A673 (cell line): ENCODE measurements around the gene SPDL1. TPM values are rescaled to one million over a fixed set of nuclear protein-coding genes. Genes with fewer than 3 reads are reported as not detected.

Source experiments
- BruUV-seq: library from RNA; stranded (reverse); fragments of 400-500 nt; replicated peaks from 2 replicates; lab custom pipeline; 2021; lab: Mats Ljungman, UMichigan
- CTCF ChIA-PET: fragments of 300-600 bp; sonication (Branson Sonifier 250); formaldehyde crosslinking; loops from one replicate; lab custom pipeline; 2022; ENCODE audit warnings: antibody characterized with exemption; lab: Charles Lee
- POLR2A ChIA-PET: fragments of 300-600 bp; sonication (Branson Sonifier 250); formaldehyde crosslinking; loops from one replicate; lab custom pipeline; 2022; ENCODE audit warnings: antibody characterized with exemption; ENCODE audit not compliant: low non-redundant PET; lab: Charles Lee
- DNase-seq: peaks from one replicate; pipeline ENCODE4 v3.0.0-alpha.2; 2015; ENCODE audit warnings: low spot score
- H3K27ac ChIP-seq: fragments of 200-600 bp; sonication (generic); 2 replicates; pipeline ENCODE4 v1.5.1; 2016; ENCODE audit warnings: mixed run types, low read depth, mild to moderate bottlenecking, mixed read lengths, antibody characterized with exemption, low read length; ENCODE audit not compliant: poor library complexity, severe bottlenecking
- H3K27me3 ChIP-seq: fragments of 200-600 bp; sonication (generic); replicated peaks from 2 replicates; pipeline ENCODE4 v1.6.1; 2017; ENCODE audit warnings: mixed run types, low read depth, mild to moderate bottlenecking, mixed read lengths, antibody characterized with exemption, low read length; ENCODE audit not compliant: insufficient read depth, poor library complexity
- H3K36me3 ChIP-seq: fragments of 200-600 bp; sonication (generic); 2 replicates; pipeline ENCODE4 v1.6.1; 2016; ENCODE audit warnings: mixed run types, mild to moderate bottlenecking, mixed read lengths, antibody characterized with exemption, low read length; ENCODE audit not compliant: insufficient read depth, poor library complexity, severe bottlenecking
- H3K4me1 ChIP-seq: fragments of 200-600 bp; sonication (generic); 2 replicates; pipeline ENCODE4 v1.6.1; 2017; ENCODE audit warnings: mixed run types, mild to moderate bottlenecking, mixed read lengths, antibody characterized with exemption, low read length; ENCODE audit not compliant: insufficient read depth, poor library complexity, severe bottlenecking
- H3K4me3 ChIP-seq: fragments of 200-600 bp; sonication (generic); 2 replicates; pipeline ENCODE4 v1.5.1; 2016; ENCODE audit warnings: low read depth, mixed run types, mild to moderate bottlenecking, mixed read lengths, low read length; ENCODE audit not compliant: poor library complexity, severe bottlenecking
- H3K9me3 ChIP-seq: fragments of 200-600 bp; sonication (generic); 2 replicates; pipeline ENCODE4 v1.6.1; 2016; ENCODE audit warnings: mixed run types, low read depth, mild to moderate bottlenecking, mixed read lengths, antibody characterized with exemption, low read length; ENCODE audit not compliant: poor library complexity, severe bottlenecking
- EZH2 ChIP-seq: fragments of 200-600 bp; sonication (generic); IDR thresholded peaks from 2 replicates; pipeline ENCODE4 v1.6.1; 2017; ENCODE audit warnings: borderline replicate concordance, low read depth, mild to moderate bottlenecking, mixed read lengths, antibody characterized with exemption, low read length; ENCODE audit not compliant: poor library complexity, severe bottlenecking
- intact Hi-C: fragments of 100-400 bp; cut with micrococcal nuclease; formaldehyde crosslinking; loops from one replicate; pipeline ENCODE4 v1.10.0; 2022; ENCODE audit not compliant: unreplicated experiment
- total RNA-seq: library from RNA; stranded (reverse); gene quantifications from 2 replicates; pipeline ENCODE4 v1.2.3, GENCODE V29; 2021
- TF ChIP-seq, protein P1 (sequence below): fragments of 300-800, 200-600 bp; sonication (generic); conservative IDR thresholded peaks from 2 replicates; pipeline ENCODE4 v1.5.1; 2017; ENCODE audit warnings: low read depth, mild to moderate bottlenecking, antibody characterized with exemption, low read length, moderate library complexity, mixed read lengths

Gene SPDL1
- total RNA-seq, 1 experiment from 2014 or later = 57.6 TPM

DNA sequence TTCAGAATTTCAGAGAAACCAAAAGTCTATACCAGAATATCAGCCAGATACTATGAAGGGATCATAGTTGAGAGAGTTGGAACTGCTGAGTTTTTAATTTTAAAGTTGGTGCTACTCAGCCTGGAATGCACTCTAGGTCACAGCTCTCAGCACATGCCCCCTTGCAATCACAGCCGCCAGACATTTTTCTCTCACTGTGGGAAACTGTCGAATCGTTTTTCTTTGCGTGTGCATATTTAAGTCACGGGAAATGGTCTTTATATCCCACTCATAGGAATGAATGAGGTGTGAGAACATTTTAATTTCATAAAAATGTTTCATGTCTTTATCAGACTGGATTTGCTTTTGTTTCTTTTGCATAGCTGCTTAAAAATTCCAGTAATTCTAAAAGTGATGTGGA, 12.2 kb upstream of the SPDL1 start:
- H3K36me3 ChIP-seq = no peaks in the 10 kb centered on the region
- ChIA-PET CTCF (no interaction called here), POLR2A (no interaction called here)
- peaks cover 81% of the 10 kb centered on the region for H3K27me3 ChIP-seq
- BruUV-seq = no TSS peak
- intact Hi-C loops = loop anchor here (10.0 kb wide), 1 partner anchor 867 kb away; no protein-coding TSS in a partner anchor
- H3K27ac ChIP-seq = no peak overlapping the region
- H3K4me3 ChIP-seq = no peak overlapping the region
- no peaks in the 10 kb centered on the region for H3K9me3 ChIP-seq
- no peaks in the 10 kb centered on the region for H3K4me1 ChIP-seq
- no peak for TF ChIP-seq EZH2
- DNase-seq = no peak

DNA sequence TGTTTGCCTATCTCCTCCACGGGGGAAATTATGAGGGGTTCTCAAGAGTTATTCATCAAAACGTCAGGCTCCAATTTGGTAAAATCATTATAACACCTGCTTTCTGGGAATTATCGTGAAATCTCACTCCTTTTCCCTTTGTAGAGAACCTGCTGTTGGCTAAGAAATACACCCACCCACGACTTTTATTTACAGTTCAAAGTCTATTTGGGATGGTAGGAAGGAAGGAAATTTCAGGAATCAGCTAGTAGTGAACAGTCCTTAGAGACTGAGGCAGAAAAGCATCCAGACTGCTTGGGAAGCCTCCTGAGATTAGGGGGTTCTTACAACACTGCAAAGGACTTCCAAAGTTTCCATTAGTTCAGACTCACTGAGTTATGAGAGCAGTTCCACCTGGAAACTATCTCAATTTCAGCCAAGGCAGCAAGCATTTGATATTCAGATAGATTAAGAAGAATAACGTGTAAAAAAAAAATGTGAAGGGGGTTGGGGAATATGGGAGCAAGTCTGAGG, 9.4 kb upstream of the SPDL1 start:
- POLR2A ChIA-PET = no interaction called here
- CTCF ChIA-PET = no interaction called here
- Histone ChIP-seq H3K4me1 (no peaks in the 10 kb centered on the region), H3K4me3 (no peak overlapping the region), H3K36me3 (no peaks in the 10 kb centered on the region), H3K27ac (no peak overlapping the region), H3K27me3 (peaks cover 94% of the 10 kb centered on the region), H3K9me3 (no peaks in the 10 kb centered on the region)
- intact Hi-C loops = loop anchor here (10.0 kb wide), 1 partner anchor 869 kb away; no protein-coding TSS in a partner anchor
- no peak for DNase-seq
- BruUV-seq = no TSS peak
- no peak for TF ChIP-seq EZH2
- TF ChIP-seq, protein P1, sequence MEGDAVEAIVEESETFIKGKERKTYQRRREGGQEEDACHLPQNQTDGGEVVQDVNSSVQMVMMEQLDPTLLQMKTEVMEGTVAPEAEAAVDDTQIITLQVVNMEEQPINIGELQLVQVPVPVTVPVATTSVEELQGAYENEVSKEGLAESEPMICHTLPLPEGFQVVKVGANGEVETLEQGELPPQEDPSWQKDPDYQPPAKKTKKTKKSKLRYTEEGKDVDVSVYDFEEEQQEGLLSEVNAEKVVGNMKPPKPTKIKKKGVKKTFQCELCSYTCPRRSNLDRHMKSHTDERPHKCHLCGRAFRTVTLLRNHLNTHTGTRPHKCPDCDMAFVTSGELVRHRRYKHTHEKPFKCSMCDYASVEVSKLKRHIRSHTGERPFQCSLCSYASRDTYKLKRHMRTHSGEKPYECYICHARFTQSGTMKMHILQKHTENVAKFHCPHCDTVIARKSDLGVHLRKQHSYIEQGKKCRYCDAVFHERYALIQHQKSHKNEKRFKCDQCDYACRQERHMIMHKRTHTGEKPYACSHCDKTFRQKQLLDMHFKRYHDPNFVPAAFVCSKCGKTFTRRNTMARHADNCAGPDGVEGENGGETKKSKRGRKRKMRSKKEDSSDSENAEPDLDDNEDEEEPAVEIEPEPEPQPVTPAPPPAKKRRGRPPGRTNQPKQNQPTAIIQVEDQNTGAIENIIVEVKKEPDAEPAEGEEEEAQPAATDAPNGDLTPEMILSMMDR = no peak

DNA sequence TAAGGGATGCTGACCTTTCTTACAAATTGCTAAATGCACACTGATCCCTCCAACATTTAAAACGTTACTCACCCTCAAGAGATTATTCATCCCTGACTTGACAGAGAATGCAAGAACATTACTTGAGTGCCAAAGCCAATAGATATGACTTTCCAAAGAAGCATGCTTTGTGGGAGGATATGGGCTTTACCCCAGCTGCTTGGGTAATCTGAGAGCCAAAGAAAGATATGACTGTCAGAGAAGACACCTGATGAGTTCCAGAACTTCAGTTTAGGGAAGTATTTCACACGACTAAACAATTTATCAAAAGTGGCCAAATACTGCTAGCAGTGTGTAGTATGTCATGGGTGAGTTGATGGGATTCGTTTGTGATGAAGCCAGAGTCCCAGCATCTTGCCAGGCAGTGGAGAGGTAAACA, 7.4 kb upstream of the SPDL1 start:
- intact Hi-C loops = loop anchor here (10.0 kb wide), 1 partner anchor 871 kb away; no protein-coding TSS in a partner anchor

More for the DNA sequence above, 7.4 kb upstream of the SPDL1 start:
- H3K27me3 ChIP-seq = peaks cover 78% of the 10 kb centered on the region
- no peaks in the 10 kb centered on the region for H3K9me3 ChIP-seq
- H3K27ac ChIP-seq = no peak overlapping the region
- no TSS peak for BruUV-seq
- CTCF ChIA-PET = no interaction called here
- no peaks in the 10 kb centered on the region for H3K4me1 ChIP-seq
- H3K36me3 ChIP-seq = no peaks in the 10 kb centered on the region
- no peak for TF ChIP-seq EZH2
- TF ChIP-seq, protein P1 = no peak
- no peak overlapping the region for H3K4me3 ChIP-seq
- no peak for DNase-seq
- POLR2A ChIA-PET = no interaction called here
